HepG2 (cell line): ENCODE measurements around the gene ETFRF1. TPM values are rescaled to one million over a fixed set of nuclear protein-coding genes. Genes with fewer than 3 reads are reported as not detected.

Experiments used
- ARNT ChIP-seq: fragments of 450-650 bp; IDR thresholded peaks from 2 replicates; pipeline ENCODE4 v1.6.1; 2017
- ASH2L ChIP-seq: fragments of 300-600, 200-600 bp; sonication (generic); IDR thresholded peaks from 2 replicates; pipeline ENCODE4 v1.7.0; 2017; ENCODE audit warnings: low read depth, mild to moderate bottlenecking, moderate library complexity, mixed read lengths, low read length; ENCODE audit not compliant: insufficient read length
- DPF2 ChIP-seq: sonication (generic); formaldehyde crosslinking; IDR thresholded peaks from 2 replicates; pipeline ENCODE4 v1.4.0; 2020; ENCODE audit warnings: mild to moderate bottlenecking, low read depth, missing genetic modification reagents, borderline replicate concordance
- EZH2 ChIP-seq: conservative IDR thresholded peaks from 2 replicates; pipeline ENCODE4 v1.6.1; 2012; ENCODE audit warnings: mild to moderate bottlenecking, low read depth, low read length, moderate library complexity
- ISX ChIP-seq: sonication (generic); formaldehyde crosslinking; conservative IDR thresholded peaks from 2 replicates; pipeline ENCODE4 v1.5.0; 2020; ENCODE audit warnings: missing genetic modification reagents
- KLF11 ChIP-seq: IDR thresholded peaks from 2 replicates; pipeline ENCODE4 v1.6.1; 2016; ENCODE audit warnings: missing compliant biosample characterization
- KLF16 ChIP-seq, 2 experiments: sonication (generic) in 1 of 2; formaldehyde crosslinking in 1 of 2; IDR thresholded peaks; 2 replicates each; pipeline versions ENCODE4 v1.6.1 to v1.8.0; 2016 to 2023; ENCODE audit warnings: missing genetic modification reagents in 2 of 2, missing compliant biosample characterization in 1 of 2
- KLF6 ChIP-seq: IDR thresholded peaks from 2 replicates; pipeline ENCODE4 v1.8.0; 2016; ENCODE audit warnings: missing biosample characterization, missing genetic modification reagents
- NAIF1 ChIP-seq: sonication (generic); formaldehyde crosslinking; IDR thresholded peaks from 2 replicates; pipeline ENCODE4 v1.5.0; 2020; ENCODE audit warnings: mild to moderate bottlenecking, missing genetic modification reagents, borderline replicate concordance
- NBN ChIP-seq: fragments of 450-650 bp; conservative IDR thresholded peaks from 2 replicates; pipeline ENCODE4 v1.6.1; 2017
- POGZ ChIP-seq: sonication (generic); formaldehyde crosslinking; IDR thresholded peaks from 2 replicates; pipeline ENCODE4 v1.4.0; 2020; ENCODE audit warnings: mild to moderate bottlenecking, missing genetic modification reagents
- PTBP1 ChIP-seq: fragments of 200-400 bp; formaldehyde crosslinking; IDR thresholded peaks from 2 replicates; pipeline ENCODE4 v1.6.1; 2018; ENCODE audit warnings: low read length, low read depth; ENCODE audit not compliant: poor library complexity, severe bottlenecking
- RFX1 ChIP-seq: fragments of 450-650 bp; IDR thresholded peaks from 2 replicates; pipeline ENCODE4 v1.6.1; 2017
- SKI ChIP-seq: fragments of 450-650 bp; IDR thresholded peaks from one replicate; pipeline ENCODE4 v1.6.1; 2018; ENCODE audit warnings: mild to moderate bottlenecking; ENCODE audit not compliant: partially characterized antibody
- SMAD3 ChIP-seq: sonication (generic); formaldehyde crosslinking; IDR thresholded peaks from 2 replicates; pipeline ENCODE4 v1.4.0; 2020; ENCODE audit warnings: missing genetic modification reagents
- SRF ChIP-seq: IDR thresholded peaks from 2 replicates; pipeline ENCODE4 v1.6.1; 2011; ENCODE audit warnings: mild to moderate bottlenecking, low read depth, low read length, moderate library complexity
- ZBTB21 ChIP-seq: sonication (generic); formaldehyde crosslinking; IDR thresholded peaks from 2 replicates; pipeline ENCODE4 v1.4.0; 2020; ENCODE audit warnings: missing genetic modification reagents
- ZBTB8A ChIP-seq: sonication (generic); formaldehyde crosslinking; IDR thresholded peaks from 2 replicates; pipeline ENCODE4 v1.4.0; 2020; ENCODE audit warnings: mild to moderate bottlenecking, low read depth, missing genetic modification reagents, borderline replicate concordance
- ZFX ChIP-seq: sonication (generic); formaldehyde crosslinking; IDR thresholded peaks from 2 replicates; pipeline ENCODE4 v1.4.0; 2020; ENCODE audit warnings: mild to moderate bottlenecking, low read depth, missing genetic modification reagents, moderate library complexity
- ZNF101 ChIP-seq: sonication (generic); formaldehyde crosslinking; IDR thresholded peaks from 2 replicates; pipeline ENCODE4 v1.4.0; 2020; ENCODE audit warnings: mild to moderate bottlenecking, low read depth, missing genetic modification reagents, borderline replicate concordance
- ZNF235 ChIP-seq: sonication (generic); formaldehyde crosslinking; IDR thresholded peaks from 2 replicates; pipeline ENCODE4 v1.8.1; 2023; ENCODE audit warnings: mild to moderate bottlenecking, missing genetic modification reagents, borderline replicate concordance
- ZNF274 ChIP-seq: sonication (generic); formaldehyde crosslinking; IDR thresholded peaks from 2 replicates; pipeline ENCODE4 v1.5.1; 2020; ENCODE audit warnings: mild to moderate bottlenecking, missing genetic modification reagents
- ZNF33B ChIP-seq: sonication (generic); formaldehyde crosslinking; IDR thresholded peaks from 2 replicates; pipeline ENCODE4 v1.5.1; 2020; ENCODE audit warnings: mild to moderate bottlenecking, missing genetic modification reagents
- ZNF34 ChIP-seq: sonication (generic); formaldehyde crosslinking; IDR thresholded peaks from 2 replicates; pipeline ENCODE4 v1.4.0; 2020; ENCODE audit warnings: mild to moderate bottlenecking, missing genetic modification reagents, borderline replicate concordance
- ZNF550 ChIP-seq: sonication (generic); formaldehyde crosslinking; IDR thresholded peaks from 2 replicates; pipeline ENCODE4 v1.4.0; 2020; ENCODE audit warnings: mild to moderate bottlenecking, missing genetic modification reagents, borderline replicate concordance
- ZNF605 ChIP-seq: sonication (generic); formaldehyde crosslinking; IDR thresholded peaks from 2 replicates; pipeline ENCODE4 v1.8.0; 2022; ENCODE audit warnings: mild to moderate bottlenecking, missing genetic modification reagents
- ZNF639 ChIP-seq: conservative IDR thresholded peaks from 2 replicates; pipeline ENCODE4 v1.6.1; 2018; ENCODE audit warnings: missing genetic modification reagents
- ZNF672 ChIP-seq: sonication (generic); formaldehyde crosslinking; IDR thresholded peaks from 2 replicates; pipeline ENCODE4 v1.8.1; 2022; ENCODE audit warnings: missing genetic modification reagents
- ZNF720 ChIP-seq: sonication (generic); formaldehyde crosslinking; IDR thresholded peaks from 2 replicates; pipeline ENCODE4 v1.4.0; 2020; ENCODE audit warnings: missing genetic modification reagents
- ZNF740 ChIP-seq: sonication (generic); formaldehyde crosslinking; IDR thresholded peaks from 2 replicates; pipeline ENCODE4 v1.4.0; 2020; ENCODE audit warnings: missing genetic modification reagents
- ZNF839 ChIP-seq: sonication (generic); formaldehyde crosslinking; IDR thresholded peaks from 2 replicates; pipeline ENCODE4 v1.4.0; 2020; ENCODE audit warnings: missing genetic modification reagents, mild to moderate bottlenecking, borderline replicate concordance
- polyA plus RNA-seq, 8 experiments: library from polyadenylated mRNA; depleted of rRNA in 3 of 8; stranded (reverse) in 7 of 8; unstranded in 1 of 8; fragments of >200 nt; fragmentation: Illumina TruSeq in 4 of 8; extraction: Trizol in 4 of 8; gene quantifications; 2 replicates each; pipeline versions ENCODE4 v1.2.1 to v1.2.3, GENCODE V29; 2011 to 2016; ENCODE audit warnings: low read depth in 4 of 8, missing spikeins in 1 of 8, mixed read lengths in 1 of 8; ENCODE audit not compliant: insufficient read depth in 1 of 8
- total RNA-seq, 5 experiments: library from RNA; depleted of rRNA; stranded (reverse); fragments of >200 nt; fragmentation: Illumina TruSeq; extraction: Trizol; gene quantifications; 2 replicates each; pipeline ENCODE4 v1.2.3, GENCODE V29; 2016; ENCODE audit warnings: low read depth in 1 of 5

ETFRF1 gene
- total and polyA plus RNA-seq, 2 of the 13 experiments (the other 11 are each of a cell fraction or from before 2014, with no cell fraction given), result 6.8 to 7.0 TPM

GRCh38 chr12:25195056-25195971 is at the start of gene ETFRF1, which contains the start of gene DNAI7 (continued):
- TF ChIP-seq SRF (no peak), ZBTB21 (no peak), KLF6 (no peak; the same call in 1 of the 2 replicates), ZNF672 (CRISPR knock-in tag) (no peak), ZNF839 (CRISPR knock-in tag) (no peak), ZNF34 (CRISPR knock-in tag) (no peak), NBN (no peak), ZFX (CRISPR knock-in tag) (peak; percentile 88), ZNF550 (CRISPR knock-in tag) (no peak), SKI (no peak), ZNF274 (CRISPR knock-in tag) (no peak; the same call in 1 of the 2 replicates), DPF2 (CRISPR knock-in tag) (no peak), ARNT (no peak), ZNF639 (CRISPR knock-in tag) (0 out of 2 replicates have a peak, but pooled peaks have one; percentile 54), KLF16 (CRISPR knock-in tag; IDR thresholded peaks at IDR 0.05) (peak in 1 of 2 experiments; percentile 79; a peak in 2 of 4 replicates), ZNF740 (no peak), ISX (no peak), ZBTB8A (CRISPR knock-in tag) (no peak), ZNF235 (CRISPR knock-in tag) (no peak), POGZ (peak; percentile 75), KLF11 (CRISPR knock-in tag) (no peak), ZNF605 (CRISPR knock-in tag) (peak; percentile 37; the same call in 1 of the 2 replicates), ASH2L (peak; percentile 87), PTBP1 (peak; percentile 58), EZH2 (no peak), ZNF33B (CRISPR knock-in tag) (0 out of 2 replicates have a peak, but pooled peaks have one; percentile 38), ZNF720 (no peak), SMAD3 (CRISPR knock-in tag) (peak; percentile 37; the same call in 1 of the 2 replicates), RFX1 (peak; percentile 95), ZNF101 (CRISPR knock-in tag) (no peak), NAIF1 (CRISPR knock-in tag) (peak; percentile 98)
